Activated CD8-positive, alpha-beta memory T cell treated with anti-CD3 and anti-CD28 coated beads for 24 hours (primary cell): ENCODE data around the gene KIF5A.
A peak's percentile ranks its signal among the peaks of the same experiment; 100 is the strongest.
"Not testable (repeated sequence)": the region's sequence is repeated elsewhere in the genome, so short reads cannot be mapped to it uniquely, and the experiment has no call there.

ENCODE experiments used
- DNase-seq: peaks from one replicate; pipeline ENCODE4 v3.0.0-alpha.2; 2020

KIF5A gene

GRCh38 chr12:57585156-57585555 lies 35.3 kb downstream of the KIF5A start:
- DNase-seq: no peak

DNA sequence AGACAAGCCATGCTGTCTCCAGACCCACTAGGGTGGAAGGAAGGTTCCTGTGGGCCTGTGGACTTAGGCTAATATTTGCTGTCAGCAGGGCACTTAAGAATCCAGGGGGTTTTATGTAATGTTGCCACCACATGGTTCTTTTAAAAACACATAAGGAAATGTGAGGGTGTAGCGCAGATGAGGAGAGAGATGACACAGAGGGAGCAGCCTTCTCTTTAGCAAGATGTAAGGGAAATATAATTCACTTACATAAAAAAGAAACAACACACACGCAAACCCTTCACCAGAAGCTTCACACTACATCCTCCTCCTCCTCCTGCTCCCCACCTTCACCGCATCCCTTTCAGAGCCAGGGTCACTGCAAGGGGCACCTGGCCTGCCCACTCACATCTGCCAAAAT lies 36.3 kb downstream of the KIF5A start:
- DNase-seq: no peak

GRCh38 chr12:57586832-57587429 lies 37.1 kb downstream of the KIF5A start:
- DNase-seq: no peak

DNA sequence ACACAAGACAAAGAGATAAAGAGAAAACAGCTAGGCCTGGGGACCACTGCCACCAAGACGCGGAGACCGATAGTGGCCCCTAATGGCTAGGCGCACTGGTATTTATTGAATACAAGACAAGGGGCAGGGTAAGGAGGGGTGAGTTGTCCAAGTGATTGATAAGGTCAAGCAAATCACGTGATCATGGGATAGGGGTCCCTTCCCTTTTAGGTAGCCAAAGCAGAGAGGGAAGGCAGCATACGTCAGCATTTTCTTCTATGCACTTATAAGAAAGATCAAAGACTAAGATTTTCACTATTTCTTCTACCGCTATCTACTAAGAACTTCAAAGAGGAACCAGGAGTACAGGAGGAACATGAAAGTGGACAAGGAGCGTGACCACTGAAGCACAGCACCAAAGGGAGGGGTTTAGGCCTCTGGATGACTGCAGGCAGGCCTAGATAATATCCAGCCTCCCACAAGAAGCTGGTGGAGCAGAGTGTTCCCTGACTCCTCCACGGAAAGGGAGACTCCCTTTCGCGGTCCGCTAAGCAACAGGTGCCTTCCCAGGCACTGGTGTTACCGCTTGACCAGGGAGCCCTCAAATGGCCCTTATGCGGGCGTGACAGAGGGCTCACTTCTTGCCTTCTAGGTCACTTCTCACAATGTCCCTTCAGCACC lies 39.2 kb downstream of the KIF5A start:
- DNase-seq: not testable (repeated sequence)

- no peak for DNase-seq
Measured at GRCh38 chr12:57590479-57590863, 40.6 kb downstream of the KIF5A start.

DNA sequence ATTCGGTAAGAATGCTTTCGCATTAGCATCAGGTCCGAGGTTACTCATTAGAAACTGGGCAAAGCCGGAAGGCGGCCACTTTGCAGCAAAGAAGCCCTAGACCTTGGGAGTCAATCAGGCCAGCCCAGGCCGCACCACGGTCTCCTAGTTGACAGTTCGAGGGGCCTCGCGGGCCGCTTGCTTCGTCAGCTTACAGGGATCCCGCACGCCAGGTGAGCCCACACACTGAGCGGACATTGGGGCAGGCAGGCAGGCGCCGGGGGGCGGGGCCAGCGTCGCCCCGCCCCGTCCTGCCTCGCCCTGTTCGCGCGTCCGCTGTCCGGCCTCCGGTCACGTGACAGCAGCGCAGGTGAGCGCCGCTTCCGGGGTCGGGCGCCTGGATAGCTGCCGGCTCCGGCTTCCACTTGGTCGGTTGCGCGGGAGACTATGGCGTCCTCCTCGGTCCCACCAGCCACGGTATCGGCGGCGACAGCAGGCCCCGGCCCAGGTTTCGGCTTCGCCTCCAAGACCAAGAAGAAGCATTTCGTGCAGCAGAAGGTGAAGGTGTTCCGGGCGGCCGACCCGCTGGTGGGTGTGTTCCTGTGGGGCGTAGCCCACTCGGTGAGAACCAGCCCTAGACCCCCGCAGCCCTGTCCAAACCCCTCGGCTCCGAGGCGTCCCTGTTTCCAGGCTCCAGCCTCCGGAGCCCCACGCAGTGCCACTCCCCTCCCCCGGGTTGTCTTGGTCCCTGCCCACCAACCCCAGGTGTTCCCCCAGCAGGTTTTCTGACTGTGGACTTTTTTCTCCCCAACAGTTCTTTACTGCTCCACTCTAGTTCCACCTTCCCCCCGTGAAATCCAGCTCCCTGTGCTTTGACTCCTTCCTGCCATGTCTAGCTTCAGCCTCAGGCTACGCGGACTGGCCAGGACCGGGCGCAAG lies 41.3 kb downstream of the KIF5A start, which contains the start of gene PIP4K2C:
TSS of gene PIP4K2C (plus strand) at position 329 of the 918 bp plus-strand sequence. CDS start at position 427, 98 bp downstream.
- DNase-seq: peak; percentile 91

GRCh38 chr12:57591782-57592325 lies 42.0 kb downstream of the KIF5A start:
- no peak for DNase-seq

DNA sequence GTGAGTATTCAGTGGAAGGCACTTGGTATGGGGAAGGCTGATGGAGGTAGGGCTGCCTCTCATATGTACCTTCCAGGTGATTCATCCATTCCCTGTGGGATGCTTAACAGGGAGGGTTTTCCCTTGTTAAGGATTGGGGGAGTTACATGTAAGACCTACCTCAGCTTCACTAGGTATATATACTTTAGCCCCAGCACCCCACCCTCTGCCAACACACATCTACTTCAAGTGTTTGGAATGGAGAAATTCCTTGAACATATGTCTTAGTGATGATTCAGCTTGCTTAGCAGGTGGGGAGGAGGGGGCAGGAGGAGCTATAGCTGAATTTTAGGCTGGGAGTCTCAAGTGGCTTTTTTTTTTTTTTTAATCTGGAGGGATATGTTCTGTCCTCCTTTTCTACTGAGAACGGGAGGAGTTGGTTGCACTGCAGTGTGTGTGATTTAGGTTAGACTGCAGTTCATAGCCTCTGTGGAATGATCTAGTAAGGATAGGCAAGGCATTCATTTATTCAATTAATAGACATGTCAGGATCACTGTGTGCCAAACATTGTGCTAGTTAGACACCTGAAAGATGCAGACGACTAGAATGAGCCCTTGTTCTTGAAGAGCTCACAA lies 42.8 kb downstream of the KIF5A start:
- no peak for DNase-seq

DNA sequence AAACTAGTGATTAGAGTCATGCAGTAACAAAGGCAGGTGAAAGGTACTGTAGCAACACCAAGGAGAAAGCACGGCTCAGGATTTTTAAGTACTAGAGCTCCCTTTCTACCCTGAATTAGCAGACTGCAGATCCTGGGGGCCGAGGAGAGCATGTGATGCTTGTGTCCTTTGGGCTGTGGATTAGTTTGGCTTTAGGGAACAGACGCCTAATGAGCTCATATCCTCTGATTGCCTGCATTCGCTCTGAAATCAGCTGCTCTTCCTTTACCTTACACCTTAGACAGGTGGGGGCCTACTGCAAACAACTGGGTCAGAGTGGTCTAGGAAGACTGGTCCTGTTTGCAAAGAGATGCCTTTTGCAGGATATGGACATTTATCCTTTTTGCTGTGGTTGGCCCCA lies 43.3 kb downstream of the KIF5A start:
- no peak for DNase-seq

DNA sequence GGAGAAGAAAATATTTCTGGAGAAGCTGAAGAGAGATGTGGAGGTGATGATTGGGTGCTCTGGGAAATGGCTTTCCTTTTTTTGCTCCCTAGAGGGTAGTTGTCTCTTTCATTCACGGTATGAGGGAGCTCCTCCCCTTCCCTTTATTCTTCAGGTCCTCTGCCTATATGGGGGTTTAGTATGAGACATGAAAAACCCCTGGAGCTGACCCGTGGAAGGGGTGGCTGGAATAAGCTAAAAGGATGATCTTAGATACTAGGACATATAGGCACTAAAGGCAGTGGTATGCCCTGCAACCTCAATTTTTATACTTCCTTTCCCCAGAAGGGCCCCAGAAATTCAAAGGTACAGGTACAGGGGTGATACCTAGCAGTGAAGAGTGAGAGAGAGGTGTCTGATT lies 50.6 kb downstream of the KIF5A start:
- no peak for DNase-seq

DNA sequence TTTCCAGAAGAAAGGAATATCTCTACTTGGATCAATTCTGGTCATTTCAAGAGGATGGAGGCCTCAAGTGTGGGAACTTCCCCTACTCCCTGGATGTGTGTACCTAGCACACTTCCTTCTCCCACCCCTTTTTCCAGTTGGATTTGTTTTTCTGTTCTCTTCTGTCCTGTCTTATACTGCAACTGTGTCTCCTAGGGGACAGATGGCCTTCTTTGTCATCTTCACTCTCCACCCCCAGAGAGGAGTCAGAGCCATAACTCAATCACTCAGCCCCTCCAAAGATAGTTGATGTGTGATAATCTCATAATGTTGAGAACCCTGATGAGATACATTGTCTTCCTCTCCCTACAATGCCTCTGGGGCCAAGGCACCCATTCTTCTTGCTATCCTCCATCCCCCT lies 52.7 kb downstream of the KIF5A start:
- DNase-seq: no peak

DNA sequence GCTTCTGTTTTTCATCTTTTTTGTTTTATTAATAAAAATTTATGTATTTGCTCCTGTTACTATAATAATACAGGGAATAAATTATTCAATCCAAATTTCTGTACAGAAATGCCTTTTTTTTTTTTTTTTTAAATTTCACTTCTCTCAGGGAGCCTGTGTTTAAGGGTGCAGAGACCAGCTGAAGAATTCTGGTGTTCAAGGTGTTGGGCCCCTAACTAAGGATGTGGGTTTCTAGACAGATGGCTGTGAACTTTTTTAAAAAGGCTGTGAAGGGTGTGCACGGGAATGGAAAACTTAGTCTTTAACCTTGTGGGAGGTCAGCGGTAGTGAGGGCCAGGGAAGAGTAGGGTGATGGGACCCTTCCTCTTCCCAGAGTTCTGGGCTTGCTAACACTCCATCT lies 53.5 kb downstream of the KIF5A start:
- no peak for DNase-seq

DNA sequence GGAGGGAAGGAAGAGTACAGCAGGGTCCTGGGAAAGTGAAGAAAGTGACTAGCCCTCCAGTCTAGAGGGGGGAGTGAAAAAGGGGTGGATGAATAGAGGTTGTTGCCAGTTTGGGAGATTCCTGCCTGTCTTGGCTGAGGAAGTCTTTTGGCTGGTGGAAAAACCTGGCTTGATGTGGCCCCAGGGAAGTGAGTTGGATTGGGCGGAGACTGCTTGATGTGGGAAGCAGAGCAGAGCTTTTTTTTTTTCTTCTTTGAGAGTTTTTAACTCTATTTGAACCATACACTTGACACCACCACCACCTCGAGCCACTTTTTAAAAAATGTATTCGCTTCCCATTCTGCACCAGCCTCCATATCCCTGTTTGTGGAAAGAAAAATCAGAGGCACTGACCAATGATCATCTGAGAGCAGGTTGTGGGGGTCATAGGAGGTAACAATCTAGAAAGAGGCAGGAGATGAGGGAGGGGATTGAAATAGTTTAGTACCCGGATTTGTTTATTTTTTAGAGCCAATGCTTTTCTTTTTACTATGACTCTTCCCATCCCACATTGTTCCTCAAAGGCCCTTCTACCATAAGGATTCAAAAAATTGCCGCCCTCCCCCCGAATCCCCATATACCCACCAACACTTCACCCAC lies 54.1 kb downstream of the KIF5A start:
- DNase-seq: no peak

- peak; percentile 80 for DNase-seq
Measured at GRCh38 chr12:57604454-57604991, 54.7 kb downstream of the KIF5A start, which contains the start of gene DTX3. DTX3 (plus strand) TSS chr12:57604824; CDS start chr12:57606518, 1,694 bp downstream.

- DNase-seq: peak; percentile 70
Measured at GRCh38 chr12:57604992-57605810, 55.4 kb downstream of the KIF5A start.

DNA sequence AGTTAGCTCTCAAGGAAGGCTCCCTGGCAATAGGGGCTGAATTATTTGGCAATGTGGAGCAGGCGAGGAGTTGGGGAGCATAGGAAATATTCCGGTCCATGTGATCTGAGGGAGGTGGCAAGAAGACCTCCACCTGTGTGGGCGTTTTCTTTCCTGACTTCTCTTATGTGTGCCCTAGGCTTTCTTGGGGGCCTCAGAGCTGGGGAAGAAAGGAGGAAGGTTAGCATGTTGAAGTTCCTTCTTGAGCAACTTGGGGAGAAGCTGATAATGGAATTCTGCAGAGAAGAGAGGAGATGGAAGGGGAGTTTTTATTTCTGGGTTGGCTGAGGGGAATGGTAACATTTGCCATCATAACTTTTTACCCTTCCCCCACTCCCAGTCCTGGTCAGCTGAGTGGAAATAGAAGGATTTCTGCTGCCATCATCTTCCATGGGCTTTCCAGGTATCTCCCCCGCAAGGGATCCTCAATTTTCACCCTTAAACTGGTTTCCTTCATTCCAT lies 56.0 kb downstream of the KIF5A start:
- no peak for DNase-seq

DNA sequence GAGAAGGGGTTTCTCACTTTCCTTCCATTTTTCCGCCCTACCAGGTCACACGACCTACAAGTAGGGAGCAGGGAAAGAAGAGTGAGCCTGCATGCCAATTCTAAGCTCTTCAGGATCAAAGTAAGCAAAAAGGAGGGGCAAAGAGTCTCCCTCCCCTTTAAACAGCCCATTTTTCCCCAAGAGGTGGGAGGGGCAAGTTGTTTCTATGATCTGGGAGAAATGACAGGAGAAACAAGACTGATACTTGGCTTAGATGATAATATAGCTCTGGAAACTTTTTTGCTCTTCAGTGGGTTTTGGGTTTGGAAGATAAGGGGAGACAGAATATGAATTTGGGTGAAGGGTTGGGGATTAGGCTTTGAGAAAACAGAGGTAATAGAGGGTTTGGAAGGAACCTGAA lies 56.6 kb downstream of the KIF5A start:
- no peak for DNase-seq

- no peak for DNase-seq
Measured at GRCh38 chr12:57606821-57607220, 57.0 kb downstream of the KIF5A start.

DNA sequence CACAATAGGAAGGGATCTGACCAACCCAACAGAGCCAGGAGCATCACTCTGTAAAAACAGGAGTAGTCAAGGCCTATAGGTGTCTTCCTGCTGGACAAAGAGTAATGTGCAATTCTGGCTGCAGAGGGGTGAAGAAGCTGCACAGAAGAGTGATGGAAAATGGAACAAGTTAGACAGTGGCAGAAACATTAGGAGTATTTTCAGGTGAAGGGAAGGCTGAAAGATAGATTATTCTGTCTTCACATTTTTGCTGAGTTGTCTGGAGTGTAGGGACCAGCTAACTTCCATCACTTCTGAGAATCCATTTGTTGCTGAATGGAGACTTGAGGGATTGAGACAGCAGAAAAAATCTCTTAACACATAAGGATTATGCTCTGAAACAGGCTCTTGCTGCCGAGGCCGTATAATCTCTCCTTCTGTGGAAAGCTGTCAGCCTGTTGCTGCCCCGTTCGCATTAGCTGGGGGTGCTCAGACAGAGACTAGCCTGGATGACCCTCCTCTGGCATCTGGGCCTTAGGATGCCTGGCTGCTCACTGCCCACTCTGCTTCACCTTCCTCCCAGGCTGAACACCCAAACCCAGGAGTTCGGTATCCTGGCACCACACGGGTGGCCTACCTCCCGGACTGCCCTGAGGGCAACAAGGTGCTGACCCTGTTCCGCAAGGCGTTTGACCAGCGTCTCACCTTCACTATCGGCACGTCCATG lies 58.3 kb downstream of the KIF5A start:
- no peak for DNase-seq

- DNase-seq: no peak
Measured at GRCh38 chr12:57609101-57609780, 59.4 kb downstream of the KIF5A start.
